HEK293 (cell line): ENCODE data around the gene MEGF8.

Source experiments
- CTCF ChIA-PET: fragments of 350-600 bp; formaldehyde crosslinking; extraction: SDS; loops from one replicate; lab custom pipeline; 2021; ENCODE audit warnings: antibody characterized with exemption; lab: Yijun Ruan, JAX
- POLR2A ChIA-PET: fragments of 300-600 bp; formaldehyde crosslinking; extraction: SDS; loops from one replicate; lab custom pipeline; 2020; ENCODE audit warnings: antibody characterized with exemption, inconsistent platforms; lab: Yijun Ruan, JAX
- H3K27ac ChIP-seq: fragments of 200-500 bp; sonication (Bioruptor generic); 2 replicates; pipeline ENCODE4 v1.5.1; 2014; ENCODE audit warnings: low read depth, low read length, control low read depth, inconsistent platforms; ENCODE audit errors: extremely low read depth
- H3K36me3 ChIP-seq, 2 experiments: fragments of 200-500 bp in 1 of 2; sonication (Bioruptor generic) in 1 of 2; 1 replicate in 1 of 2; 2 replicates in 1 of 2; pipeline ENCODE4 v1.5.1; 2014 to 2017; ENCODE audit warnings: inconsistent platforms in 2 of 2, low read length in 2 of 2; ENCODE audit not compliant: control insufficient read depth in 2 of 2, insufficient read depth in 1 of 2
- H3K4me1 ChIP-seq: fragments of 200-500 bp; sonication (Bioruptor generic); 2 replicates; pipeline ENCODE4 v1.5.1; 2014; ENCODE audit warnings: mild to moderate bottlenecking, low read length, inconsistent platforms; ENCODE audit not compliant: control insufficient read depth, insufficient read depth
- H3K4me3 ChIP-seq: 2 replicates; pipeline ENCODE4 v1.5.1; 2011; ENCODE audit warnings: low read depth, mild to moderate bottlenecking, control low read depth, low read length, moderate library complexity
- H3K9me3 ChIP-seq: fragments of 200-500 bp; sonication (Bioruptor generic); 2 replicates; pipeline ENCODE4 v1.5.1; 2014; ENCODE audit warnings: low read depth, low read length, inconsistent platforms; ENCODE audit not compliant: control insufficient read depth, insufficient read depth
- GLI2 ChIP-seq: fragments of 450-650 bp; formaldehyde crosslinking; IDR thresholded peaks from 2 replicates; pipeline ENCODE4; 2017; ENCODE audit warnings: missing biosample characterization, missing genetic modification characterization, low read depth, borderline replicate concordance
- HOXA7 ChIP-seq: sonication (generic); formaldehyde crosslinking; IDR thresholded peaks from 2 replicates; pipeline ENCODE4 v1.8.1; 2022; ENCODE audit warnings: missing genetic modification reagents, borderline replicate concordance
- SALL2 ChIP-seq: fragments of 450-650 bp; formaldehyde crosslinking; IDR thresholded peaks from 2 replicates; pipeline ENCODE4 v1.5.0; 2017; ENCODE audit warnings: missing biosample characterization, mild to moderate bottlenecking, missing genetic modification characterization, borderline replicate concordance
- YY2 ChIP-seq: fragments of 450-650 bp; formaldehyde crosslinking; IDR thresholded peaks from 2 replicates; pipeline ENCODE4 v1.5.1; 2016; ENCODE audit warnings: missing biosample characterization, missing genetic modification characterization
- ZBTB21 ChIP-seq: fragments of 450-650 bp; formaldehyde crosslinking; IDR thresholded peaks from 2 replicates; pipeline ENCODE4 v1.5.1; 2017; ENCODE audit warnings: missing biosample characterization, missing genetic modification characterization
- ZFHX2 ChIP-seq: fragments of 450-650 bp; formaldehyde crosslinking; conservative IDR thresholded peaks from 2 replicates; pipeline ENCODE4 v1.5.1; 2016; ENCODE audit warnings: missing biosample characterization, missing genetic modification characterization
- ZNF146 ChIP-seq: fragments of 450-650 bp; formaldehyde crosslinking; IDR thresholded peaks from 2 replicates; pipeline ENCODE4 v1.5.1; 2016; ENCODE audit warnings: missing biosample characterization, missing genetic modification characterization
- ZNF175 ChIP-seq: fragments of 450-650 bp; formaldehyde crosslinking; IDR thresholded peaks from 2 replicates; pipeline ENCODE4 v1.5.1; 2016; ENCODE audit warnings: missing biosample characterization, missing genetic modification characterization
- ZNF2 ChIP-seq: fragments of 450-650 bp; formaldehyde crosslinking; IDR thresholded peaks from 2 replicates; pipeline ENCODE4 v1.5.1; 2016; ENCODE audit warnings: missing biosample characterization, missing genetic modification characterization
- ZNF600 ChIP-seq: fragments of 450-650 bp; formaldehyde crosslinking; IDR thresholded peaks from 2 replicates; pipeline ENCODE4 v1.5.1; 2016; ENCODE audit warnings: missing biosample characterization, missing genetic modification characterization
- ZNF623 ChIP-seq: fragments of 450-650 bp; formaldehyde crosslinking; IDR thresholded peaks from 2 replicates; pipeline ENCODE4 v1.5.1; 2016; ENCODE audit warnings: missing biosample characterization, missing genetic modification characterization
- TF ChIP-seq, protein P1 (sequence below): fragments of 450-650 bp; formaldehyde crosslinking; IDR thresholded peaks from 2 replicates; pipeline ENCODE4 v1.5.1; 2016; ENCODE audit warnings: missing biosample characterization, missing genetic modification characterization
- TF ChIP-seq, protein P2 (sequence below): fragments of 450-650 bp; formaldehyde crosslinking; IDR thresholded peaks from 2 replicates; pipeline ENCODE4 v1.5.1; 2016; ENCODE audit warnings: missing biosample characterization, missing genetic modification characterization
- TF ChIP-seq, protein P3 (sequence below): fragments of 450-650 bp; formaldehyde crosslinking; IDR thresholded peaks from 2 replicates; pipeline ENCODE4 v1.5.1; 2016; ENCODE audit warnings: missing biosample characterization, missing genetic modification characterization
- TF ChIP-seq, protein P4 (sequence below): fragments of 450-650 bp; IDR thresholded peaks from 2 replicates; pipeline ENCODE4 v1.5.1; 2018; ENCODE audit warnings: missing biosample characterization, missing genetic modification characterization

The MEGF8 gene

DNA sequence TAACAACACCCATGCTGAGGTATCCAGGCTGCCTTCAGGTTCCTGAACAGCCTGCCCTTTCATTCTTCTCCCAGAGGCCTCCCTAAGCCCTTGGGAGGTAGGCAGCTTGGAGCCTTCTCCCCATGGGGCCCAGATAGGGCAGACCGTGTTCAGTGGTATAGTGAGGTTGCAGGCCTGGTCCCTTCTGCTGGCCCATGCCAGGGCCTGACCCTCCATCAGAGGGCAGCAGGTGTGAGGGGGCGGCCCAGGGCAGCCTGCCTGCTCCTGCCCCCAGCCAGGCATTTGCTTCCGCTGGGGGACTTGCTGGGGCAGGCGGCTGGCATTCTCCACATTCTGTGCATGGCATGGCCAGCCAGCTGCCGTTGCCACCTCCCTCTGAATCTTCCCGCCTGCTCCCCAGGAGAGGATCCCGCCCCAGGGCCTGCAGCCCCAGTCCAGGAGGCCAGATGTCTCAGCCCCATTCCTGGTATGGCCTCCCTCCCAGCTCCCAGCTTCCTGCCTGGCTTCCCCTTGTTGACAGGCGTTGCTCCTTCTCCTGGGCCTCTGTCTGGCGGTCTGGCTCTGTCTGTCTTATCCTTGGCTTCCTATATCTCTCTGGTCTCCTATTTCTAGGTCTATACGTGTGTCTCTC, 47.5 kb upstream of the MEGF8 start (continued):
- TF ChIP-seq HOXA7 (CRISPR knock-in tag): 0 out of 2 replicates have a peak, but pooled peaks have one; percentile 69

DNA sequence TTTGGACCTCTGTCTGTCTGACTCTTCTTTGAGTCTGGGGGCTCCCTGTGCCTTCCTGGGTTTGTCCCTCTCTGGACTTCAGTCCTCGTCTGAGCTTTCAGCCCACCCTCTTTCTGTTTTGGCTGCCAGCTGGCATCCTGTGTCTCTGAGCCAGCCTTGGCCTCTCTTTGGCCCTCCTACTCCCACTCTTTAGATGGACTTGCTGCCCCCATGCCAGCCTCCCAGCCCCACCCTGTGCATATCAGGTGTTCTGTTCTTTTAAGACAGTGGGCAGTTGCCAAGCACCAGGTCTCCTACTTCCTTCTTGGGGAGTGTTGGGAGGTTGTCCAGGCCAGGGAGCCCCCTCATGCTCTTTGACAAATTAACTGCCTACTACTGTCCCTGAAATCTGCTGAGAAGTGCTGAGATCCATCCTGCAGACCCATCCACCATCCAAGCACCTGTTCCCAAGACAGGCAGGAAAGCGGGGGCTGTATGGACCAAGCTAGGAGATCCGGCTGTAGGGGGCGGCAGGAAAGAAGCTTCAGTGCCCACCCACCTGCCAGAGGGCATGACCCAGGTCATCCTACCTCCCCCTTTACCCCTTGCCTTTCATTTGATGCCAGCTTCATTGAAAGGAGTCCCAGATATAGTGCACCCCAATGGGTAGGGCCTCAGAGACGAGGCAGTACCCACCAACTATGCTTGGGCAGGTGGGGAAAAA, 46.8 kb upstream of the MEGF8 start:
- Histone ChIP-seq H3K9me3 (no peaks in the 10 kb centered on the region), H3K4me3 (no peak overlapping the region), H3K36me3 (peaks cover 3 to 24% of the 10 kb centered on the region in 2 experiments)
- POLR2A ChIA-PET: interaction anchor here (0.6 to 12.3 kb wide), 8 partner anchors 9 to 272 kb away, joined by 3 to 242 read pairs (median 6); partner anchors contain the start of genes CIC, ERF and GSK3A
- CTCF ChIA-PET: interaction anchor here (0.5 to 7.5 kb wide), 23 partner anchors 8 to 873 kb away, joined by 3 to 276 read pairs (median 7); partner anchors contain the start of genes CIC, GSK3A and POU2F2
- TF ChIP-seq, protein P1, sequence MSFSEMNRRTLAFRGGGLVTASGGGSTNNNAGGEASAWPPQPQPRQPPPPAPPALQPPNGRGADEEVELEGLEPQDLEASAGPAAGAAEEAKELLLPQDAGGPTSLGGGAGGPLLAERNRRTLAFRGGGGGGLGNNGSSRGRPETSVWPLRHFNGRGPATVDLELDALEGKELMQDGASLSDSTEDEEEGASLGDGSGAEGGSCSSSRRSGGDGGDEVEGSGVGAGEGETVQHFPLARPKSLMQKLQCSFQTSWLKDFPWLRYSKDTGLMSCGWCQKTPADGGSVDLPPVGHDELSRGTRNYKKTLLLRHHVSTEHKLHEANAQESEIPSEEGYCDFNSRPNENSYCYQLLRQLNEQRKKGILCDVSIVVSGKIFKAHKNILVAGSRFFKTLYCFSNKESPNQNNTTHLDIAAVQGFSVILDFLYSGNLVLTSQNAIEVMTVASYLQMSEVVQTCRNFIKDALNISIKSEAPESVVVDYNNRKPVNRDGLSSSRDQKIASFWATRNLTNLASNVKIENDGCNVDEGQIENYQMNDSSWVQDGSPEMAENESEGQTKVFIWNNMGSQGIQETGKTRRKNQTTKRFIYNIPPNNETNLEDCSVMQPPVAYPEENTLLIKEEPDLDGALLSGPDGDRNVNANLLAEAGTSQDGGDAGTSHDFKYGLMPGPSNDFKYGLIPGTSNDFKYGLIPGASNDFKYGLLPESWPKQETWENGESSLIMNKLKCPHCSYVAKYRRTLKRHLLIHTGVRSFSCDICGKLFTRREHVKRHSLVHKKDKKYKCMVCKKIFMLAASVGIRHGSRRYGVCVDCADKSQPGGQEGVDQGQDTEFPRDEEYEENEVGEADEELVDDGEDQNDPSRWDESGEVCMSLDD (tag by site-specific recombination): peak; percentile 59; the same call in 1 of the 2 replicates
- TF ChIP-seq, protein P2, sequence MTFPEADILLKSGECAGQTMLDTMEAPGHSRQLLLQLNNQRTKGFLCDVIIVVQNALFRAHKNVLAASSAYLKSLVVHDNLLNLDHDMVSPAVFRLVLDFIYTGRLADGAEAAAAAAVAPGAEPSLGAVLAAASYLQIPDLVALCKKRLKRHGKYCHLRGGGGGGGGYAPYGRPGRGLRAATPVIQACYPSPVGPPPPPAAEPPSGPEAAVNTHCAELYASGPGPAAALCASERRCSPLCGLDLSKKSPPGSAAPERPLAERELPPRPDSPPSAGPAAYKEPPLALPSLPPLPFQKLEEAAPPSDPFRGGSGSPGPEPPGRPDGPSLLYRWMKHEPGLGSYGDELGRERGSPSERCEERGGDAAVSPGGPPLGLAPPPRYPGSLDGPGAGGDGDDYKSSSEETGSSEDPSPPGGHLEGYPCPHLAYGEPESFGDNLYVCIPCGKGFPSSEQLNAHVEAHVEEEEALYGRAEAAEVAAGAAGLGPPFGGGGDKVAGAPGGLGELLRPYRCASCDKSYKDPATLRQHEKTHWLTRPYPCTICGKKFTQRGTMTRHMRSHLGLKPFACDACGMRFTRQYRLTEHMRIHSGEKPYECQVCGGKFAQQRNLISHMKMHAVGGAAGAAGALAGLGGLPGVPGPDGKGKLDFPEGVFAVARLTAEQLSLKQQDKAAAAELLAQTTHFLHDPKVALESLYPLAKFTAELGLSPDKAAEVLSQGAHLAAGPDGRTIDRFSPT: peak; percentile 17; the same call in 1 of the 2 replicates
- no peak for TF ChIP-seq GLI2
- no peak for TF ChIP-seq ZNF175 (tag by site-specific recombination)
- TF ChIP-seq ZFHX2 (tag by site-specific recombination): peak; percentile 12; the same call in 1 of the 2 replicates
- 0 out of 2 replicates have a peak, but pooled peaks have one; percentile 1 for TF ChIP-seq ZNF600 (tag by site-specific recombination)
- TF ChIP-seq, all 188 proteins: peak for 4
- Histone ChIP-seq H3K4me1 (peaks cover 37% of the 10 kb centered on the region), H3K27ac (peak overlapping the region; percentile 92; the same call in 1 of the 2 replicates)

DNA sequence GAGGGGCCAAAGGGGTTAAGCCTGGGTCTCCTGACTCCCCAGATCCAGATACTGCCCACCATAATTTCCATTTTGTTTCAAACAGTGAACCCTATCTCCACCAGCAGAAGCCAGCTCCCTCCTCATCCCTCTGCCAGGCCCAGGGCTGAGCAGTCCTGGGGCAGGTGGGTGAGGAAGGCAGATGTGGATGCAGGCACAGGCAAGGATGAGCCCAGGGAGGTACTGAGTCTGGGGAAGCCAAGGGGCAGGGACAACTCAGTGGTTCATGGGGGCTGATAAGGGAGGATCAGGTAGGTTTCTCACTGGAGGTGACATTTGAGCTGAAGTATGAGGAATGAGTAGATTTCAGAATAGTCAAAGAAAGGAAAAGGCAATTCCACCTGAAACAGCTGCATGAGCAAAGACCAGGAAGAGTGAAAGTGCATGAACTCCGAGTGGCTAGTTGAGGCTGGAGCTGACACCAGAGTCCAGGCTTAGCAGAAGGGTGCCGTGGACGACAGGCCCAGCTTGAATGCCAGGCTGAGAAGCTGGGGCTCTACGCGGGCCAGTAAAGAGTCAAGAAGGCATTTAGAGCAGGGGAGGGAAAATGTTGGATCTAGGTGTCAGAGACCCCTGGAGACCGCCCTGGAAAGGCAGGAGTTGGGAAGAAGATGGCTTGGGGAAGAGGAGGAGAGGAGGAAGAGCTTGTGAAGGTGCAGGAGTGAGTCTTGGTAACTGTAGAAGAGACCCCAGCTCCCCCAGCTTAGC, 46.1 kb upstream of the MEGF8 start:
- Histone ChIP-seq H3K4me3 (peak overlapping the region; percentile 55), H3K27ac (peak overlapping the region; percentile 92), H3K4me1 (peaks cover 37% of the 10 kb centered on the region), H3K36me3 (peaks cover 0 to 17% of the 10 kb centered on the region in 2 experiments; a peak in 2 of 3 replicates), H3K9me3 (no peaks in the 10 kb centered on the region)
- ChIA-PET POLR2A (interaction anchor here (0.5 to 12.3 kb wide), 11 partner anchors 9 to 52 kb away, joined by 3 to 242 read pairs (median 6); partner anchors contain the start of genes CIC, ERF, GSK3A and PAFAH1B3), CTCF (interaction anchor here (0.5 to 7.5 kb wide), 41 partner anchors 9 to 872 kb away, joined by 3 to 276 read pairs (median 4); partner anchors contain the start of genes CIC, GSK3A, POU2F2 and ZNF526)
- TF ChIP-seq, protein P3, sequence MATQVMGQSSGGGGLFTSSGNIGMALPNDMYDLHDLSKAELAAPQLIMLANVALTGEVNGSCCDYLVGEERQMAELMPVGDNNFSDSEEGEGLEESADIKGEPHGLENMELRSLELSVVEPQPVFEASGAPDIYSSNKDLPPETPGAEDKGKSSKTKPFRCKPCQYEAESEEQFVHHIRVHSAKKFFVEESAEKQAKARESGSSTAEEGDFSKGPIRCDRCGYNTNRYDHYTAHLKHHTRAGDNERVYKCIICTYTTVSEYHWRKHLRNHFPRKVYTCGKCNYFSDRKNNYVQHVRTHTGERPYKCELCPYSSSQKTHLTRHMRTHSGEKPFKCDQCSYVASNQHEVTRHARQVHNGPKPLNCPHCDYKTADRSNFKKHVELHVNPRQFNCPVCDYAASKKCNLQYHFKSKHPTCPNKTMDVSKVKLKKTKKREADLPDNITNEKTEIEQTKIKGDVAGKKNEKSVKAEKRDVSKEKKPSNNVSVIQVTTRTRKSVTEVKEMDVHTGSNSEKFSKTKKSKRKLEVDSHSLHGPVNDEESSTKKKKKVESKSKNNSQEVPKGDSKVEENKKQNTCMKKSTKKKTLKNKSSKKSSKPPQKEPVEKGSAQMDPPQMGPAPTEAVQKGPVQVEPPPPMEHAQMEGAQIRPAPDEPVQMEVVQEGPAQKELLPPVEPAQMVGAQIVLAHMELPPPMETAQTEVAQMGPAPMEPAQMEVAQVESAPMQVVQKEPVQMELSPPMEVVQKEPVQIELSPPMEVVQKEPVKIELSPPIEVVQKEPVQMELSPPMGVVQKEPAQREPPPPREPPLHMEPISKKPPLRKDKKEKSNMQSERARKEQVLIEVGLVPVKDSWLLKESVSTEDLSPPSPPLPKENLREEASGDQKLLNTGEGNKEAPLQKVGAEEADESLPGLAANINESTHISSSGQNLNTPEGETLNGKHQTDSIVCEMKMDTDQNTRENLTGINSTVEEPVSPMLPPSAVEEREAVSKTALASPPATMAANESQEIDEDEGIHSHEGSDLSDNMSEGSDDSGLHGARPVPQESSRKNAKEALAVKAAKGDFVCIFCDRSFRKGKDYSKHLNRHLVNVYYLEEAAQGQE: 0 out of 2 replicates have a peak, but pooled peaks have one; percentile 11
- TF ChIP-seq, protein P4, sequence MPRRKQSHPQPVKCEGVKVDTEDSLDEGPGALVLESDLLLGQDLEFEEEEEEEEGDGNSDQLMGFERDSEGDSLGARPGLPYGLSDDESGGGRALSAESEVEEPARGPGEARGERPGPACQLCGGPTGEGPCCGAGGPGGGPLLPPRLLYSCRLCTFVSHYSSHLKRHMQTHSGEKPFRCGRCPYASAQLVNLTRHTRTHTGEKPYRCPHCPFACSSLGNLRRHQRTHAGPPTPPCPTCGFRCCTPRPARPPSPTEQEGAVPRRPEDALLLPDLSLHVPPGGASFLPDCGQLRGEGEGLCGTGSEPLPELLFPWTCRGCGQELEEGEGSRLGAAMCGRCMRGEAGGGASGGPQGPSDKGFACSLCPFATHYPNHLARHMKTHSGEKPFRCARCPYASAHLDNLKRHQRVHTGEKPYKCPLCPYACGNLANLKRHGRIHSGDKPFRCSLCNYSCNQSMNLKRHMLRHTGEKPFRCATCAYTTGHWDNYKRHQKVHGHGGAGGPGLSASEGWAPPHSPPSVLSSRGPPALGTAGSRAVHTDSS: peak; percentile 51; the same call in 1 of the 2 replicates
- 0 out of 2 replicates have a peak, but pooled peaks have one; percentile 23 for TF ChIP-seq SALL2 (tag by site-specific recombination)
- TF ChIP-seq ZNF146 (tag by site-specific recombination): no peak; the same call in 1 of the 2 replicates
- peak; percentile 13; the same call in 1 of the 2 replicates for TF ChIP-seq ZNF2 (tag by site-specific recombination)
- peak; percentile 18; the same call in 1 of the 2 replicates for TF ChIP-seq YY2 (tag by site-specific recombination)
- TF ChIP-seq ZBTB21 (tag by site-specific recombination): peak; percentile 27; the same call in 1 of the 2 replicates
- 0 out of 2 replicates have a peak, but pooled peaks have one; percentile 11 for TF ChIP-seq ZNF623 (tag by site-specific recombination)
